CD1c-positive myeloid dendritic cell (primary cell): ENCODE results near the gene USB1.
"Not testable (repeated sequence)": the region's sequence is repeated elsewhere in the genome, so short reads cannot be mapped to it uniquely, and the experiment has no call there.

Experiments used
- DNase-seq: peaks from one replicate; pipeline ENCODE4 v3.0.0-alpha.2; 2016; ENCODE audit errors: extremely low spot score

USB1 gene

DNA sequence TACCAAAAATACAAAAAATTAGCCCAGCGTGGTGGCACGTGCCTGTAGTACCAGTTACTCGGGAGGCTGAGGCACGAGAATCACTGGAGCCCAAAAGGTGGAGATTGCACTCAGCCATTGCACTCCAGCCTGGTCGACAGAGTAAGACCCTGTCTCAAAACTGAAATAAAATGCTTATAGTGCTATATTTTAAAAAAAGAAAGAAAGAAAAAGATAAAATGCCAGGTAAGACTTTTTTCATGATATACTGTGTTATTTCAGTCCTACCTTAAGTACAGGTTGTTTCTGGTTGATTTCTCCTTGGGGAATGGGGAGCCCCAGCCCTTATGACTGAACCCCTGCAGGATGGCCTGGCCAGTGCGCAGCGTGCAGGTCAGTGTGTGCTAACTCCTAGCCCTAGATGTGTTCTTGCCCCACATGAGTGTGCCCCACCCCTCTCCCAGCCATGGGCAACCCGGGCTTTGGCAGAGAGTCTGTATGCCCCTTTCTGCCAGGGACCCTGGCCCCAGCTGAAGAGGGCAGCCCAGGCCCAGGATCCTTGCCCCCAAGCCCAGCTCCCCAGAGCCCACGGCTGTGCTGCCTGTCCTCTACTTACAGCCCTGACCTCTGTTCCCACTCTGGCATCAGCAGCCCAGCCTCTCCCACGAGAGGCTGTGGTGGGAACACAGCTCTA lies 31.6 kb upstream of the USB1 start:
- DNase-seq, result no peak

DNA sequence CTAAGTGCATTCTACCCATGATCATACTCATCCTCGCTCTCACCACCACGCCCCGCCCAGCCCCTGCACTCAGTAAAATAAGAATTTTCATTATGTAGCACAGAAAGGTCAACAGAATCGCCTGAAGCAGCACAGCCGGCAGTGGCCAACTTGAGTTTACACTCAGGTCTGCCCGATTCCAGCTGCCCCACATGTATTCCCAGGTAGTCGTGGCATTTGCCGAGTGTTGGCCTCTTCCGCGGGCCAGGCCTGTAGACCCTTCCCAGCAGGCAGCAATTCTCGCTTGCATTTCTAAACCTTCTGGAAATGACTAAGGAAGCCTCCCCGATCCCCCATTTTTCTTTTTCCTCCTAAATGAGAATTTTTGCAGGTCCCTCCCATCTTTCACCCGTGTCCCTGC lies 30.9 kb upstream of the USB1 start:
- no peak for DNase-seq

DNA sequence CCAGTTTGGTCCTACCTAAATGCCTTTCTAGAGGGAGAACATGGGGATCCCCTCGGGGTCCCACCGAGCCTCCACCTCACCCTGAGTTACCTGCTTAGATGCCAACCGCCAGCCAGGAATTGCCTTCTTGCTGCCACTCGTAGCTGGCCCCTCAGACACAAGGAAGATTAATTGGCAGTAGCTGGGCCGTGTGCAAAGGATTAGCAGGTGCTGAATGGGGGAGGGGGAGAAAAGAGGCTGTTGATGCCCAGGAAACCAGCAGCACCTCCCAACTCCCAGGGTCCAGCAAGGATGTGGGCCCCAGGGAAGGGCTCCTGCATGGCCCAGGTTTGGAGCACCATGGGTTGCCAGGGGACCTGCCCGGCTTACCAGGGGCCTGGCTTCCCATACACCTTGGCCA lies 30.2 kb upstream of the USB1 start, which contains the start of gene CNGB1:
CNGB1 (minus strand) TSS at position 159 of the 400 bp plus-strand sequence. CDS start 3,842 bp downstream, outside the sequence.
- no peak for DNase-seq

DNA sequence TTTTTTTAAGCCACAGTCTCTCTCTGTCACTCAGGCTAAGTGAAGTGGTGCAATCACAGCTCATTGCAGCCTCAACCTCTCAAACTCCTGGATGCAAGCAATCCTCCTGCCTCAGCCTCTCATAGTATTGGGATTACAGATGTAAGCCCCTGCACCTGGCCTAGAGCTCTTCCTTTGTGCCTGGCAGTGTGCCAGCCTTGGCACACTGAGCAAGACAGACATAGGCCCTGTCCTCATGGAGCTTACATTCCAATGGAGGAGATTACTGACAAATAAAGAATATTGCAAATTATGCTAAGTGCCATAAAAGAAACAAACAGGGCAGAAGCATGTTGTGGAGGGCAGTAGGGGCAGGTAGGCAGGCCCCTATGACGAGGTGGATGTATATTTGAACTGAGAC lies 29.4 kb upstream of the USB1 start:
- DNase-seq, result no peak

DNA sequence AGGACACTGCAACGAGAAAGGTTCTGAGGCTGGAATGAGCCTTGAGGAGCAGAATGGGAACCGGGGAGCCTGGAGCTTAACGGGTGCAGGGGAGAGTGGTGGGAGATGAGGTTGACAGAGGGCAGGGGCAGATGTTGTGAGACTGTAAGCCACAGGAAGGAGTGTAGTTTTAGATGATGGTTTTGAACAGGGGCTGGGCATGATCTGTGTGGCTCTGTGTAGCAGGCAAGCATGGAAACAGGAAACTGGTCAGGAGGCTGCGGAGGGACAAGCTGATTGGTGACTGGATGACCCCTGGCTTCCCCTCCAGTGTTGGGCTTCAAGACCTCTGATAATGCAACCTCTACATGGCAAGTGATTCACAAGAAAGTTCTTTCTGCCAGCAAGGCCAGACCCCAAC lies 28.9 kb upstream of the USB1 start:
- no peak for DNase-seq

DNA sequence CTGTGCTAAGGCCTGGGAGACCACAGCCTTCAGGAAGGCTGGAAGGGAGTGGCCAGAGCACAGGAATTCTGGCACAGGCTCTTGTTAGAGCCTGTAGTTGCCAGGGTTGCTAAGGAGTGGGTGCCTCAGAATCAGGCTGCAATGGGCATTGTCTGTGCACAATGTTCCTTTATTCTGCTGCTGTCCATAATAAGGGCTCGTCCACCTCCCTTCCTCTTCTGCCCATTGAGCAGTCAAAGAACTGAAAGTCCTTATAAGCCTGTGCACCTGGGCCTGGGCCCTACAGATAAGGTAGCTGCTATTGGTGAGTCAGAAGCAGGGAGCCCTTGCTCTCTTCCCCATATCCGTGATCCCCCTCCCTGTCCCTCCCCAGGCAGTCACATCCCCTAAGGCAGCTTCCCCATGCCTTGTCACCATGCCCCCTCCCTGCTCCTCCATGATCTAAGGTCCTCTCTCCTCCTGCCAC lies 24.8 kb upstream of the USB1 start:
- DNase-seq, result no peak

DNA sequence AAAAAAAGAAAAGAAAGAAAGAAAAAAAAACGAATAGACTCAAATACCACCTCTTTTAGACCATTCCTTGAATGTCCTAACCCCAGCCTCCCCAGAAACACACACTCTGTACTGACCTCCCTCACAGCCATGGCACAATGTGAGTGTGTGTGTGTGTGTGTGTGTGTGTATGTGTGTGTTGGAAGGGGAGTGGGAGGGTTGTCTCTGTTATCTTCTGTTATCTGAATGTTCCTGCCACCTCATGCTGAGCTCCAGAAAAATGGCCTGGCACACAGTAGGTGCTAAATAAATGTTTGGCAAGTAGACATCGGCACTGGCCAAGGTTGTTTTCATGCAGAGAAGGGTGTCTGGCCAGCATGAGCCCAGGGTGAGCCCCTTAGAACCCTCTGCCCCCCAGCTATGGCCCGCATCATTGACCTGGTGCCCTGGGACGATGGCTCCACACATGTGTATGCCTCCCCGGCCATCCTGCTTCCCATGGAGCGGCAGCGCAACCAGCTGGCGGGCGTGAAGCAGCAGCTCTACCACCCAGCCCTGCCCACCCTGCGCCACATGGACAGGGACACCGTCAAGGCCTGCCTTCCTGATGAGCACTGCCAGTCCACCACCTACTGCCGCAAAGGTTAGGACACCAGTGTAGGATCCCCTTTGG lies 23.7 kb upstream of the USB1 start:
- no peak for DNase-seq

DNA sequence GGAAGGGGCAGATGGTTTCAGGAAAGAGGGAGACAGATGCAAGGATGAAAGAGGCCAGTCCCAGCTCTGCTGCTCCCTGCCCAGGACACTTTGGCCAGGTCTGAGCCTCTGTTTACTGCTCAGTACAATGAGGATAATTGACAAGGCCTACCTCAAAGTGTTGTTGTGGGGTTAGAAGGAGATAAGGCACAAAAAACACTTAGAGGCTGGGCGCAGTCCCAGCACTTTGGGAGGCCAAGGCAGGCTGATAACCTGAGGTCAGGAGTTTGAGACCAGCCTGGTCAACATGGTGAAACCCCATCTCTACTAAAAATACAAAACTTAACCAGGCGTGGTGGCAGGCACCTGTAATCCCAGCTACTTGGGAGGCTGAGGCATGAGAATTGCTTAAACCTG lies 23.1 kb upstream of the USB1 start:
- DNase-seq, result not testable (repeated sequence)

DNA sequence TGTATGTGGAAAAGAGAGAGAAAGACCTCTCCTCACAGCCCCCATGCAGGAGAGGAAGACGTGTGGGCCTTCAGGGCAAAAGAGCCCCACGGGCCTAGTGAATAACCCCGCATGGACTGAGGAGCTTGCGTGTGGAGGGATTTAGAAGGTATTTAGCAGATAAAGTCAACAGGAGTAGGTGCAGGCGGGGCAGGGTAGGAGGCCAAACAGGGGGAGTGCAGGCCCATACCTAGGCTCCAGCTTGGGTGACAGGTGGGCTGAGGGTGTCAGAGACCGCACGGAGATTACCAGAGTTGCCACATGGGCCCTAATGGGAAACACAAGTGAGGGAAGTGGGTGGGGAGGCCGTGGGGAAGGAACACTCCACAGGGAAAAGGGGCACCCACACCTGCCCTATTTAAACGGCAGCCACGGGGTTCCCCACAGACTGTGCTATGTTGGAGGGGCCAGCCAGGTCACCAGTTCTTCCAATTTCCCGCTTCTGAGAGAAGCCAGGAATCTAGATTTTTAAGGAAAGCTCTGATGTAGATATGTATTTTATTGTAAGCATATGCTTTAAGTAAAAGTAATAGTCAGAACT lies 22.1 kb upstream of the USB1 start:
- no peak for DNase-seq

DNA sequence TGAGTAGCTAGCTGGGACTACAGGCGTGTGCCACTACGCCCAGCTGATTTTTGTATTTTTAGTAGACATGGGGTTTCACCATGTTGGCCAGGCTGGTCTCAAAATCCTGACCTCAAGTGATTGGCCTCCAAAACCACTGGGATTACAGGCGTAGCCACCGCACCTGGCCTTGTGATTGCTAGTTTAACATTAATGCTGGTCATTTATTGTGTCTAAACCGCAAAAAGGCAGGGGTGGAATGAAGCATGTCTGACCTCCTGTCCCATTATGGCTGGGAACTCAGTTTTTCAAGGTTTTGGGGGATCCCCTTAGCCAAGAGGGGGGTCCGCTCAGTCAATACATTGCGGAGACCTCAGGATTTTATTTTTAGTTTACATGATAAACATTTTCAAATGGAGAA lies 19.6 kb upstream of the USB1 start:
- DNase-seq, result no peak

DNA sequence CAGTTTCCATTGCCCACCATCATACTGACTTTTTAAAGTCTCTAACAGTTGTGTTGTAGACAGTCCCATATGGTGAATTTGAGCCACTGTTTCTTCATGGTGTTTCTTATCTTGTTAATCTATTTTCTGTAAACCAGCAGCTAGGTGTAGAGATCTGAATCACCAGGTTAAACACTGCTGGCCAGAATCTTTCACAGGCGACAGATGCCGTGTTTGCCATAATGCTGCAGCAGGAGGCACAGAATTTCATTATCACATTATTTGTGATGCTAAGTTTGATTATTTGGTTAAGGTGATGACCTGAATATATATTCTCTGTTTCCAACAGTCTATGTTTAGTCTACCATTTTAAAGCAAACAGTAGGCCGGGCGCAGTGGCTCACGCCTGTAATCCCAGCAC lies 18.8 kb upstream of the USB1 start:
- no peak for DNase-seq

DNA sequence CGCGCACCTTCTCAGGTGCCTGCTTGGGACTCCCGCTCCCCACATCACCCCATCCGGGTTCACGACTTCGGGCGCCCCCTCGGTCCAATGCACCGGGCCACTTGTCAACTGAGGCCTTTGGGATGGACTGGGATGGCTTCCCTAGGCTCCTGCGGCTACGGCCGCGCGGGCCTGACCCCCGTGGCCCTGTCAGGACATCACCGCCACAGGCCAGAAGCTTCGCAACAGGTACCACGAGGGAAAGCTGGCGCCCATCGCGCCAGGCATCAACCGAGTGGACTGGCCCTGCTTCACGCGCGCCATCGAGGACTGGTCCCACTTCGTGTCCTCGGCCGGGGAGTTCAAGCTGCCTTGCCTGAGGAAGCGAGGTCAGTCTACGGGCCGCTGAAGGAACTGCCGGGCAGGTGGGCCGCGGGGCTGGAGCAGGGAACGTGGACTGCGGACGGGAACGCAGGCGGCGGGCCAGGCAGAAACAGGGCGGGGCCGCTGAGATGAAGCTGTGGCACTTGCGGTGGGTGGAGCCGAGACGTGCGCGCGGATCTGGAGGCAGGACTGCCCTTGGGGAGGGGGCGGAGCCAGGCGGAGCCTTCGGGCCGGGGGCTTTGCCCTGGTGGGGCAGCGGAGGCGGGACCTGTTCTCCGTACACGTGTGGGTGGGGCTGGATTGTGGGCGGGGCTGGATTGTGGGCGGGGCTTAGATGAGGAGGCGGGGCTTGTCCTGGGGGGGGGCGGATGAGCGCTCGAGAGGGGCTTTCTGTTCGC lies 16.6 kb upstream of the USB1 start:
- peak; percentile 85 for DNase-seq

DNA sequence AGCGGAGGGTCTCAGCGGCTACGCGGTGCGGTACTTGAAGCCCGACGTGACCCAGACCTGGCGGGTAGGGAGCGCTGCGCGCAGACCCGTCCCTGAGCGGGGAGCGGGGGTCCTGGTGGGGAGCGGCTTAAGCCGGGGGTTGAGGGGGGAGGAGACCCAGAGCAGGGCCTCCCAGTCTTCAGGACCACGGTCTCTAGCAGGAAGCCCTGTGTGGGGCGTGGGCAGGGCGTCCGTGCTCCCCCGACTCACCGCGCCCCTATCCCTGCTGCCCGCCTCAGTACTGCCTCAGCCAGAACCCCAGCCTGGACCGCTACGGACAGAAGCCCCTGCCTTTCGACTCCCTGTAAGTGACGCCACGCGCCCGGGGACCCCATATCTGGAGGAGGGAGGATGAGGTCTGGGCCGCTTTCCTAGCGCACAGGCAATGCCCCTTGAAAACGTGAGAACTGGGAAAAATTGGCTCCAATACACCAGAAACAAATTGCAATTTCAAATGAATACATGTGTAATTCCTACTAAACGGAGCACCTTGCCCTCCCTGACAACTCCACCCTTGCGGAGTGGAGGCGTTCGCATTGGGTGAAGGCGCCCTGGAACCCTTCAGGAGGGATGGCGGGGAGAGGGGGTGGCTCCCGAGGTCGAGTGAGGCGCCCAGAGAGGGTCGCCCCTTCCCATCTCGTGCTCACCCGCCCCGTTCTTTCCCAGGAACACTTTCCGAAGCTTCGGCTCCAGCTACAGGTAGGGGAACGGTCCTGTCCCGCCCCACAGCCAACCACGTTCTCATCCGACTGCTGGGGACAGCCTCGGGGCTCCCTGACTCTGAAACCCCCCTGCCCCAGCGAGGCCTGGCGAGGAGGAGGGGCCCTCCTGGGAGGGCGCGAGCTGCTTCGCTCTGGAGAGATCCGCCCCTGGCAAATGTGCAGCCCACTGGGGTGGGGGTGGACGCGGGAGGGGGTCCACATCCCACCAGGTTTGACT lies 15.7 kb upstream of the USB1 start:
- DNase-seq, result no peak

DNA sequence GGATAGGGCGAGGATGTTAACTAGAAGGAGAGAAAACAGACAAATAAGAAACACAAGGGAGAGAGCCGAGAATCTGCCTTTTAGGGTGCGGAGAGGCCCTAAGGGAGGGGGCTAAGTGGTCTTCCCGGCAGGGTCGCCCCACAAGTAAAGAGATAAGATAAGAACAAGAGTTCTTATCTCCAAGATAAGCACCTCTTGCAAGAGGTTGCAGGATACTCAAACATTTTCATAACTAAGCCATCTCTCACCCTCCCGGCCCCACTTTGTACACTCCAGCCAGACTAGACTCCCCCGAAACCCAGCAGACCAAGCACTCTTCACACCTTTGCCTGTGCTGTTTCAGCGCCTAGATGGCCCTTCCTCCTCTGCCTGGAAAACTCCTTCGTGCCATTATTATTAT lies 15.0 kb upstream of the USB1 start:
- DNase-seq, result no peak

DNA sequence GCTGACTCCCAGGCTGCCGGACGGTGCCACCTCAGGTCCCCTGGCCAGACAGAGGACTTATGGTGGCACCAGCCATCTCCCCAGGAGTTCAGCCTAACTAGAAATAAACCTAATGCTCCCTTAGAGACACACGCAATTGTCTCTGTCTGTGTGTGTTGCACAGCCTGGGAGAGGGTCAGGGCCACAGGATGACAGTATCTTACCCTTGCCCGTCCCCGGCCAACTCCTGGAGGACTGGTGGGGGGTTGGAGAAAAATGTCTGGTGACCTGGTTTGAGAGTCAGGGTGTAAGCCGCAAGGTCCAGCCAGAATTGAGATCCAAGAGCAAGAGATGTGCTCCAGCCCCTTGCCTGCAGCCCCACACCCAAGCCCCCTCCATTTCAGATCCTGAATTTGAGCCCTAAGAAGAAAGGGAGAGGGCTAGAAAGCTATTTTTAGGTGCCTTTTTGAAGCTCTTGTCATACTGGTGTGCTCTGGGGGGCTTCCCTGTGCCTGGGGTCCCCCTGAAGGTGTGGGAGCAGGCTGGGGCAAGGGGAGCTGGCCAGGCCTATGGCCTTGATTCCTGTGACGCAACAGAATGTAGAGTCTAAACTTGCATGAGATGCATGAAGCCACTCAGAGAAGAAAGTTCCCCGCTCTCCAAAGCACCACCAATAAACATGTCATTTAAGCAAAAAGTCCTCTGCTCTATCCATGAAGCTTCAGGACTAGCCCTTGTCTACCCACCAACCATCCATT lies 13.6 kb upstream of the USB1 start:
- no peak for DNase-seq

DNA sequence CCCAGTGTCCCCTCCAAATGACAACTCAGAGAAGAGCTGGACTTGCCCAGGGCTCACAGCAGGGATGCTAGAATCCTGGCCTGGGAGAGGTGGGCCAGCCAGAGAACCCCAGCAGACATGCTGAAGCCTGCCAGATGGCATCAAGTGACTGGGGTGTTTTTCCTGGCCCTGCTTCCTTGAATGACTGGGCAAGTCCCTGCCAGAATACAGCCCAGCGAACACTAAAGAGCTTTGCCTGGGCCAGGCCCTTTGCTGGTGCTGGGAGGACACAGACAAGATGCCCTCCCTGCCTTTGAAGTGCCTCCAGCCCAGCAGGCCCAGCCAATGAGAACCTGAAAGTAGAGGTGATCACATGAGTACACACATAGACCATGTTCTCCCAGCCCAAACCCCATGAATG lies 12.3 kb upstream of the USB1 start:
- DNase-seq, result no peak

DNA sequence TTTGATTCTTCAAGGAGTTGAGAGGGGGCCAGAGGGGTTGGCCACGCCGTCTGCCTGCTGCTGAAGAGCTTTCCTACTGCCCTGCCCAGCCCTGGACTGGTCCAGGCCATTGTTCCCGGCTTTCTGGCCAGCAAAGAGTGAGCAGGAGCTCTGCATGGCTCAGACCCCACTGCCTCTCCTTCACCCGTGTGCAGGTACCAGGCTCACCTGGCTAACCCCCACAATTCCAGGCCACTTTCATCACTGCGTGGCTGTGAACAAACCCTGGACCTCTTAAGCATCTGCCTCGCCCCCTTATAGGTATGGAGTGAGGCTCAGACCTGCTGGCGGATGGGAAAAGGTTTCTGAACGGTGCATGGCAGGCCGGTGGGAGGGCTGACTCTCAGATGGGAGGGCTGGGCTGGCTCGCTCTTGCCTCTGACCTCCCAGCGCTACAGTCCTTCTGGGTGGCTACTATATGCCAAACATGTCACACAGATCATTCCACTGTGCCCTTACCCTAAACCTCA lies 9.6 kb upstream of the USB1 start:
- DNase-seq, result no peak

DNA sequence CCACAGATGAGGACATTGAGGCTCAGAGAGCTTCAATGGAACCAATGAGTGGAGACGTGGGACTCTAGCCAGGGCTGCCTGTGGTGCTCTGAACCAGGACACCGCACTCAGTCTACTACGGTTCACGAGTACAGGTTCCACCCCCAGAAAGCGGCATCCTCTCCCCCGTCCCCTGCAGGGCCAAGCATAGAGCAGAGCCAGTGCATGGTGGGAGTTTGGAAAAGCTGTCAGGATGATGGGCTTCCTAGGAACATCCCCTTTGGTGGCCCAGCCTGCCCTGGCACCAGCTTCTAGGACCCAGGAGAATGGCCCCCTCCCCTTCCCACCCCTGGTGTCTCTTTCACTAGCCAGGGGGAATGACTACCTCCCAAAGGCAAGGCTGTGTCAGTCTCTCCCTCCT lies 9.1 kb upstream of the USB1 start:
- DNase-seq, result no peak

DNA sequence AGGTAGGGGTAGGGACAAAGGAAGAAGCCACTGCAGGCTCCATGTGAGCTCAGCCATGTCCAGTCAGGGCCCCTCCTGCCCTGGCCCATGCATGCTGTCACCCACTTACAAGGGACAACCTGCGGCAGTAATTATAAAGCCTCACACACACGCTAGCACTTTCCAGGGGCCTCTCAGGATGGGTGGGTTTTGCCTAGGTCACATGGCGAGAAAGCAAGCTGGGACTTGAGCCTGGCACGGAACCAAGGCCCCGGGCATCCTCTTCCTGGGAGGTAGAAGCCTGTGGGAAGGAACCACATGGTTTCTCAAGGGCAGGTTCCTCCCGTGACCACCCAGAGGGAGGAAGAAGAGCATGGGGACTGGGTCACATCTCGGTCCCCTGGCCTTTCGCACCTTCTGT lies 7.8 kb upstream of the USB1 start:
- no peak for DNase-seq

DNA sequence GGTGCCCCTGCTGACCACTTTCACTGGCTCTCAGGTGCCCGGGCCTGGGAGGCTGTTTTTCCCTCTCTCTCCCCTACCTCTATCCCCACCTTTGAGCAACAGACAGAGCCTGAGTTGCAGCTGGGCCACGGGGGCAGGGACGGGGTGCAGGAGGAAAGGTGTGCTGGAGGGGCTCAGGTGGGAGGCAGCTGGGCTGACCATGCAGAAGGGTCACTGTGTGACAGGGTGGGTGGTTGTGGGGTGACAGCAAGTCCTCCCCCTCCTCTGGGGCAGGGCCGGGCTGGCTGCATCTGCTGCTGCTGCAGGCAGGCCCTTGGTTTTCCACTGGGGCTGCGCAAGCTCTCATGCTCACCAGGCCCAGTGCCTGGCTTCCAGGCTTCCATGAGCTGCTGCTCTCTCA lies 7.3 kb upstream of the USB1 start:
- DNase-seq, result no peak
